H1 (cell line): ENCODE data around the gene DCAF12L2. TPM values are rescaled to one million over a fixed set of nuclear protein-coding genes. Genes with fewer than 3 reads are reported as not detected.
"Not testable (repeated sequence)": the region's sequence is repeated elsewhere in the genome, so short reads cannot be mapped to it uniquely, and the experiment has no call there.

Experiments used
- CTCF ChIA-PET: fragments of 300-600 bp; sonication (Branson Sonifier 250); formaldehyde crosslinking; loops from one replicate; lab custom pipeline; 2021; ENCODE audit not compliant: partially characterized antibody; lab: Charles Lee
- POLR2A ChIA-PET: fragments of 300-600 bp; sonication (Branson Sonifier 250); formaldehyde crosslinking; loops from one replicate; lab custom pipeline; 2021; ENCODE audit warnings: inconsistent platforms; ENCODE audit not compliant: partially characterized antibody; lab: Charles Lee
- DNase-seq, 2 experiments: peaks; one replicate each; pipeline versions ENCODE4 v3.0.0 to v3.0.0-alpha.2; 2010 to 2022; ENCODE audit warnings: low spot score in 2 of 2, low read depth in 1 of 2, mixed read lengths in 1 of 2
- FAIRE-seq: peaks from 2 replicates; lab custom pipeline; 2011; peaks lifted over from hg19 to GRCh38; lab: Jason Lieb, UNC
- H2AFZ ChIP-seq: 2 replicates; pipeline ENCODE4 v1.8.1; 2012; ENCODE audit warnings: low read length, inconsistent platforms
- H2AK5ac ChIP-seq: 2 replicates; pipeline ENCODE4 v1.6.1; 2013; ENCODE audit warnings: low read depth, low read length
- H2BK120ac ChIP-seq: replicated peaks from 2 replicates; pipeline ENCODE3; 2013; ENCODE audit warnings: low read depth, low read length, inconsistent platforms
- H2BK12ac ChIP-seq: 2 replicates; pipeline ENCODE4 v1.6.1; 2013; ENCODE audit warnings: low read depth, low read length
- H2BK15ac ChIP-seq: 2 replicates; pipeline ENCODE4 v1.6.1; 2013; ENCODE audit warnings: low read length
- H2BK20ac ChIP-seq: 2 replicates; pipeline ENCODE4 v1.6.1; 2013; ENCODE audit warnings: low read length
- H2BK5ac ChIP-seq: 2 replicates; pipeline ENCODE4 v1.6.1; 2013; ENCODE audit warnings: low read depth, low read length
- H3K14ac ChIP-seq: 2 replicates; pipeline ENCODE4 v1.6.1; 2013; ENCODE audit warnings: inconsistent platforms; ENCODE audit not compliant: insufficient read length
- H3K18ac ChIP-seq: 2 replicates; pipeline ENCODE4 v1.6.1; 2013; ENCODE audit warnings: low read length; ENCODE audit errors: extremely low read depth
- H3K23ac ChIP-seq: 2 replicates; pipeline ENCODE4 v1.6.1; 2013; ENCODE audit warnings: inconsistent platforms; ENCODE audit not compliant: insufficient read length
- H3K23me2 ChIP-seq: 2 replicates; pipeline ENCODE4 v1.6.1; 2013; ENCODE audit warnings: low read depth, low read length
- H3K27ac ChIP-seq: 2 replicates; pipeline ENCODE4 v1.6.1; 2011; ENCODE audit warnings: low read depth, low read length, inconsistent platforms
- H3K27me3 ChIP-seq, 4 experiments: replicated peaks in 1 of 4; 1 replicate in 1 of 4; 2 replicates in 3 of 4; pipeline versions ENCODE4 v1.6.1 to v1.8.1; 2011 to 2013; ENCODE audit warnings: low read length in 3 of 4, mild to moderate bottlenecking in 3 of 4, inconsistent platforms in 2 of 4, mixed read lengths in 2 of 4, moderate library complexity in 1 of 4; ENCODE audit not compliant: control insufficient read depth in 3 of 4, insufficient read depth in 3 of 4; ENCODE audit errors: extremely low read depth in 1 of 4
- H3K36me3 ChIP-seq, 4 experiments: 2 replicates each; pipeline versions ENCODE4 v1.6.1 to v1.8.1; 2011 to 2013; ENCODE audit warnings: mild to moderate bottlenecking in 4 of 4, low read length in 3 of 4, moderate library complexity in 2 of 4, control low read depth in 1 of 4, inconsistent platforms in 1 of 4; ENCODE audit not compliant: insufficient read depth in 4 of 4, control insufficient read depth in 2 of 4
- H3K4ac ChIP-seq: replicated peaks from 2 replicates; pipeline ENCODE3; 2013; ENCODE audit warnings: low read length, low read depth, mixed read lengths, inconsistent platforms; ENCODE audit not compliant: insufficient read length
- H3K4me1 ChIP-seq, 4 experiments: replicated peaks in 1 of 4; 1 replicate in 1 of 4; 2 replicates in 3 of 4; pipeline versions ENCODE4 v1.6.1 to v1.8.1; 2011 to 2013; ENCODE audit warnings: low read length in 3 of 4, inconsistent platforms in 2 of 4, mixed read lengths in 1 of 4; ENCODE audit not compliant: insufficient read depth in 4 of 4, control insufficient read depth in 3 of 4
- H3K4me2 ChIP-seq, 2 experiments: 2 replicates each; pipeline versions ENCODE4 v1.6.1 to v1.8.1; 2011 to 2013; ENCODE audit warnings: low read depth in 2 of 2, low read length in 2 of 2, control low read depth in 1 of 2, inconsistent platforms in 1 of 2, mild to moderate bottlenecking in 1 of 2; ENCODE audit not compliant: insufficient read depth in 1 of 2
- H3K4me3 ChIP-seq, 4 experiments: fragments of 200-600, 300-600 bp in 1 of 4; sonication (generic), shearing (Covaris generic), sonication (Bioruptor Twin) in 1 of 4; 2 replicates each; pipeline versions ENCODE4 v1.5.1 to v1.8.1; 2011 to 2016; ENCODE audit warnings: low read length in 4 of 4, low read depth in 3 of 4, control low read depth in 2 of 4, inconsistent platforms in 2 of 4, mild to moderate bottlenecking in 2 of 4, mixed read lengths in 1 of 4, moderate library complexity in 1 of 4; ENCODE audit not compliant: insufficient read depth in 2 of 4; ENCODE audit errors: extremely low read depth in 1 of 4
- H3K56ac ChIP-seq: replicated peaks from 2 replicates; pipeline ENCODE3; 2013; ENCODE audit warnings: low read depth, mild to moderate bottlenecking, mixed read lengths, low read length, inconsistent platforms; ENCODE audit not compliant: insufficient read length
- H3K79me1 ChIP-seq: 2 replicates; pipeline ENCODE4 v1.6.1; 2013; ENCODE audit warnings: low read depth, low read length, control low read depth
- H3K79me2 ChIP-seq, 2 experiments: 2 replicates each; pipeline versions ENCODE4 v1.6.1 to v1.8.1; 2012 to 2013; ENCODE audit warnings: low read length in 2 of 2, mild to moderate bottlenecking in 2 of 2, inconsistent platforms in 1 of 2; ENCODE audit not compliant: insufficient read depth in 2 of 2, control insufficient read depth in 1 of 2
- H3K9ac ChIP-seq, 4 experiments: replicated peaks in 1 of 4; 1 replicate in 1 of 4; 2 replicates in 3 of 4; pipeline versions ENCODE4 v1.6.1 to v1.8.1; 2011 to 2013; ENCODE audit warnings: low read depth in 3 of 4, low read length in 3 of 4, control low read depth in 2 of 4, mild to moderate bottlenecking in 2 of 4, moderate library complexity in 2 of 4, inconsistent platforms in 1 of 4; ENCODE audit errors: extremely low read depth in 1 of 4
- H3K9me3 ChIP-seq, 2 experiments: 2 replicates each; pipeline versions ENCODE4 v1.6.1 to v1.8.1; 2012 to 2013; ENCODE audit warnings: mild to moderate bottlenecking in 2 of 2, moderate library complexity in 2 of 2, control low read depth in 1 of 2, inconsistent platforms in 1 of 2, low read depth in 1 of 2, low read length in 1 of 2, mixed read lengths in 1 of 2; ENCODE audit not compliant: insufficient read depth in 2 of 2
- H4K20me1 ChIP-seq, 2 experiments: replicated peaks in 1 of 2; 2 replicates each; pipeline versions ENCODE3 to v1.8.1; 2011 to 2013; ENCODE audit warnings: inconsistent platforms in 2 of 2, low read length in 2 of 2, mild to moderate bottlenecking in 1 of 2; ENCODE audit not compliant: insufficient read depth in 2 of 2, control insufficient read depth in 1 of 2
- H4K5ac ChIP-seq: 2 replicates; pipeline ENCODE4 v1.6.1; 2013; ENCODE audit warnings: low read length, low read depth, mixed read lengths, inconsistent platforms; ENCODE audit not compliant: insufficient read length
- H4K8ac ChIP-seq: 2 replicates; pipeline ENCODE4 v1.8.0; 2013; ENCODE audit warnings: mild to moderate bottlenecking, moderate library complexity, low read length, inconsistent platforms; ENCODE audit not compliant: insufficient read depth; ENCODE audit errors: extremely low read depth
- H4K91ac ChIP-seq: replicated peaks from 2 replicates; pipeline ENCODE3; 2013; ENCODE audit warnings: low read length, mixed read lengths, inconsistent platforms; ENCODE audit not compliant: insufficient read length
- WGBS, 2 experiments: shearing (Covaris generic) in 1 of 2; methylation state at CpG; one replicate each; pipeline versions ENCODE4 v1.1.6 to v1.1.7; 2013 to 2015; ENCODE audit warnings: low lambda C conversion rate in 2 of 2, mixed read lengths in 2 of 2, inconsistent platforms in 1 of 2, low coverage in 1 of 2, missing lambda C conversion rate in 1 of 2; ENCODE audit not compliant: insufficient replicate concordance in 2 of 2, insufficient coverage in 1 of 2, insufficient read length in 1 of 2; ENCODE audit errors: extremely low coverage in 1 of 2, missing lambda C conversion rate in 1 of 2; 5-methylcytosine and 5-hydroxymethylcytosine counted together
- polyA plus RNA-seq, 7 experiments: library from polyadenylated mRNA; depleted of rRNA in 3 of 7; stranded (reverse) in 5 of 7; unstranded in 2 of 7; fragments of >200 nt in 5 of 7; fragments of 200-250 nt in 2 of 7; gene quantifications; 1 replicate in 5 of 7; 2 replicates in 1 of 7; 4 replicates in 1 of 7; pipeline versions ENCODE4 v1.2.1 to v1.2.3, GENCODE V29; 2011 to 2013; ENCODE audit warnings: missing spikeins in 2 of 7, mixed read lengths in 2 of 7
- total RNA-seq: library from RNA; stranded (reverse); fragmentation: NEBNext Ultra II Directional; extraction: Animal tissue kit (Norgen Biotek cat#: 25700); gene quantifications from 2 replicates; pipeline ENCODE4 v1.2.1, GENCODE V29; 2021

The DCAF12L2 gene
- total and polyA plus RNA-seq, 2 of the 8 experiments (the other 6 are each of a cell fraction or from before 2014, with no cell fraction given), result 1.1 to 1.7 TPM

GRCh38 chrX:126190888-126191287, 24.8 kb upstream of the DCAF12L2 start:
- H3K4me1 ChIP-seq, H2BK120ac ChIP-seq, H3K18ac ChIP-seq, H3K27ac ChIP-seq, H4K20me1 ChIP-seq, H2BK12ac ChIP-seq, H3K23ac ChIP-seq, H3K4me3 ChIP-seq, H3K36me3 ChIP-seq, CTCF ChIA-PET, POLR2A ChIA-PET, H3K56ac ChIP-seq, H3K14ac ChIP-seq, H2BK5ac ChIP-seq, H4K5ac ChIP-seq, H3K4me2 ChIP-seq, H3K23me2 ChIP-seq, H2BK20ac ChIP-seq, H4K8ac ChIP-seq, H2AK5ac ChIP-seq, H3K27me3 ChIP-seq, H2BK15ac ChIP-seq, H3K79me1 ChIP-seq, FAIRE-seq, H3K4ac ChIP-seq, H3K9ac ChIP-seq, DNase-seq, H3K79me2 ChIP-seq, H3K9me3 ChIP-seq, H2AFZ ChIP-seq, H4K91ac ChIP-seq: not testable (repeated sequence)
- 98% methylated on average over 7 of the region's 21 CpGs; no CpG with 5 or more reads in 1 of the 2 experiments for WGBS, 2 experiments
